Stimulated activated naive CD8-positive, alpha-beta T cell treated with anti-CD3 and anti-CD28 coated beads, Interleukin-15, amount 100 ng/mL, for 72 hours (primary cell): ENCODE data around the gene LRTM2.

Source experiments
- ATAC-seq: fragments of 150-1000 bp; cut with Tn5 transposase; 2 replicates; pipeline ENCODE4 v1.10.0; 2021; ENCODE audit warnings: mild to moderate bottlenecking, moderate library complexity
- DNase-seq, 2 donors: peaks; one replicate each; pipeline ENCODE4 v3.0.0; 2021 to 2022
- H3K27ac Mint-ChIP-seq, 2 donors: one replicate each; pipeline ENCODE4 v1.8.0; 2022; ENCODE audit warnings: mild to moderate bottlenecking in 2 of 2, mixed read lengths in 2 of 2, moderate library complexity in 2 of 2
- H3K27me3 Mint-ChIP-seq: one replicate; pipeline ENCODE4 v1.8.0; 2022; ENCODE audit warnings: mixed read lengths
- H3K4me1 Mint-ChIP-seq: one replicate; pipeline ENCODE4 v1.8.0; 2022; ENCODE audit warnings: mild to moderate bottlenecking, mixed read lengths
- H3K4me3 Mint-ChIP-seq, 2 donors: one replicate each; pipeline ENCODE4 v1.8.0; 2022; ENCODE audit warnings: mild to moderate bottlenecking in 2 of 2, mixed read lengths in 2 of 2, moderate library complexity in 1 of 2
- H3K9me3 Mint-ChIP-seq, 2 donors: one replicate each; pipeline ENCODE4 v1.8.0; 2022; ENCODE audit warnings: mixed read lengths in 2 of 2

LRTM2 gene

GRCh38 chr12:1870998-1871917, 50.9 kb downstream of the LRTM2 start:
- Mint-ChIP-seq H3K4me3 (no peak overlapping the region), H3K27me3 (no peaks in the 10 kb centered on the region), H3K9me3 (peaks cover 11 to 13% of the 10 kb centered on the region in 2 donors), H3K4me1 (no peaks in the 10 kb centered on the region), H3K27ac (no peak overlapping the region)
- DNase-seq (no peak), ATAC-seq (no peak)

DNA sequence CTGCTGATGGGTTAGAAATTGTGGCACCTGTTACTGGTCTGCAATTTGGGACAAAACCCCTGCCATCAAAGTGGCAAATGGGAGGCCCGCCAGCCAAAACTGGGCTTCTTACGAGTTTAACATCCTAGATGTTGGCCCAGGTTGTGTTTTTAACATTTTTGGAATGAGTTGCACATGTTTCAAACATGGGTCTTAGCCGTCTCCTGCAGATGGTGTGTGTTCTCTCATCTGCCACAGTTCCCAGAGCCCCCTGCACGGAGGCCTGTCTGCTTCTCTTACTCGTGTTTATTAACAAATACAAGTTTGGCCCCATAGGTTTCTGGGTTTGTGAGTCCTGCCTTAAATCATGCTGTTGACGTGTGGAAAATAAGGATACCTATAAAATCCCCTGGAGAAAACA, 51.6 kb downstream of the LRTM2 start:
- no peak for ATAC-seq
- Mint-ChIP-seq H3K4me1 (no peaks in the 10 kb centered on the region), H3K27me3 (no peaks in the 10 kb centered on the region), H3K9me3 (peaks cover 11 to 13% of the 10 kb centered on the region in 2 donors), H3K27ac (no peak overlapping the region), H3K4me3 (no peak overlapping the region)
- no peak for DNase-seq

- peaks cover 11 to 13% of the 10 kb centered on the region in 2 donors for H3K9me3 Mint-ChIP-seq
- no peaks in the 10 kb centered on the region for H3K4me1 Mint-ChIP-seq
- DNase-seq = no peak
- ATAC-seq = no peak
- no peaks in the 10 kb centered on the region for H3K27me3 Mint-ChIP-seq
- no peak overlapping the region for H3K4me3 Mint-ChIP-seq
- H3K27ac Mint-ChIP-seq = no peak overlapping the region
Measured at GRCh38 chr12:1872448-1872847, 52.1 kb downstream of the LRTM2 start.

GRCh38 chr12:1873531-1874510, 53.5 kb downstream of the LRTM2 start:
- DNase-seq (no peak), ATAC-seq (no peak)
- no peak overlapping the region for H3K27ac Mint-ChIP-seq
- H3K4me1 Mint-ChIP-seq = no peaks in the 10 kb centered on the region
- H3K4me3 Mint-ChIP-seq = no peak overlapping the region
- H3K9me3 Mint-ChIP-seq = peaks cover 11 to 13% of the 10 kb centered on the region in 2 donors
- H3K27me3 Mint-ChIP-seq = no peaks in the 10 kb centered on the region

GRCh38 chr12:1875608-1876007, 55.2 kb downstream of the LRTM2 start:
- DNase-seq (no peak), ATAC-seq (no peak)
- Mint-ChIP-seq H3K27me3 (no peaks in the 10 kb centered on the region), H3K9me3 (peaks cover 6 to 11% of the 10 kb centered on the region in 2 donors), H3K4me3 (no peak overlapping the region), H3K27ac (no peak overlapping the region), H3K4me1 (no peaks in the 10 kb centered on the region)

- no peak for ATAC-seq
- Mint-ChIP-seq H3K4me1 (no peaks in the 10 kb centered on the region), H3K27me3 (no peaks in the 10 kb centered on the region), H3K27ac (no peak overlapping the region), H3K9me3 (peaks cover 5 to 6% of the 10 kb centered on the region in 2 donors), H3K4me3 (no peak overlapping the region)
- no peak for DNase-seq
Measured at GRCh38 chr12:1876086-1876485, 55.7 kb downstream of the LRTM2 start.

GRCh38 chr12:1877169-1877878, 57.0 kb downstream of the LRTM2 start:
- Mint-ChIP-seq H3K4me1 (no peaks in the 10 kb centered on the region), H3K4me3 (no peak overlapping the region), H3K9me3 (no peaks in the 10 kb centered on the region), H3K27ac (no peak overlapping the region), H3K27me3 (no peaks in the 10 kb centered on the region)
- DNase-seq = no peak
- no peak for ATAC-seq

GRCh38 chr12:1878214-1878613, 57.8 kb downstream of the LRTM2 start:
- ATAC-seq (no peak), DNase-seq (no peak)
- H3K4me3 Mint-ChIP-seq = no peak overlapping the region
- H3K27me3 Mint-ChIP-seq = no peaks in the 10 kb centered on the region
- H3K9me3 Mint-ChIP-seq = no peaks in the 10 kb centered on the region
- H3K27ac Mint-ChIP-seq = no peak overlapping the region
- no peaks in the 10 kb centered on the region for H3K4me1 Mint-ChIP-seq

DNA sequence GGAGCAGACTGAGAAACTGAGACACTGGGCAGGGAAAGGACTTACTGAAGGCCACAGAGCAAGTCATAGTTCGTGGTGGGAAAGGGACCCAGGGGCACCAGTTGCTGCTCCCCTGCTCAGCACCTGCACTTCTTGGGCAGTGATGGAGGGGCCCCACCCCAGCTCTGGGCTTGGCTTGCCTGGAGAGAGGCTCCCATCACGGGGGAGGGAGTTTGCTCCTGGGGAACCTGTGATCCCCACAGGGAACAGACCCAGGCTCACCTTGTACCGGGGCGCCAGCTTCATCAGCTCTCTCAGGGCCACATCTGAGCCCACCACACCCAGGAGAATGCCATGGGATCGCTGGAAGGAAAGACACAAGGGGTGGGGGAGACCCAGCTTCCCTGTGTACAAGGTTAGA, 58.3 kb downstream of the LRTM2 start:
- Mint-ChIP-seq H3K4me3 (no peak overlapping the region), H3K27me3 (no peaks in the 10 kb centered on the region), H3K9me3 (no peaks in the 10 kb centered on the region), H3K27ac (no peak overlapping the region), H3K4me1 (no peaks in the 10 kb centered on the region)
- ATAC-seq (no peak), DNase-seq (no peak)

GRCh38 chr12:1879633-1880032, 59.3 kb downstream of the LRTM2 start:
- DNase-seq = no peak
- no peak for ATAC-seq
- H3K27me3 Mint-ChIP-seq = no peaks in the 10 kb centered on the region
- H3K4me3 Mint-ChIP-seq = no peak overlapping the region
- H3K4me1 Mint-ChIP-seq = no peaks in the 10 kb centered on the region
- no peaks in the 10 kb centered on the region for H3K9me3 Mint-ChIP-seq
- no peak overlapping the region for H3K27ac Mint-ChIP-seq

GRCh38 chr12:1880153-1880845, 59.9 kb downstream of the LRTM2 start:
- DNase-seq = no peak
- Mint-ChIP-seq H3K4me1 (no peaks in the 10 kb centered on the region), H3K9me3 (no peaks in the 10 kb centered on the region), H3K27ac (no peak overlapping the region), H3K4me3 (no peak overlapping the region), H3K27me3 (no peaks in the 10 kb centered on the region)
- no peak for ATAC-seq

DNA sequence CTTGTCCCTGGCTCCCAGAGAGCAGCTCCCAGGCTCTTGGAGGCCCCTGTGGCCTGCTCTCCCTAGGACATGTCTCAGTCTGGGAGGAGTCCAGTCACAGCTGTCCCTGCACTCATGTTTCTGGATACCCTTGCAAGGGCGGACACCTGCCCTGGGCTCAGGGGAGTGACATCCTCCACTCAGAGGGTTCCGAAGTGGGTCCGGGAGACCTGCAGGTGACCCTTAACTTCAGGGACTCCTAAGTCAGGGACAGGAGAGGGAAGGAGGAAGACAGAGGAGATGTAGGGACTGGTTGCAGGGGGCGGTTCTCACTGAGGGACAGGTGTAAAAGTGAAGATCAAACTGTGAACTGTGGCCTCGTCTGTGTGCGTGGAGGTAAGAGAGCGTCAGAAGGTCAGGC, 60.5 kb downstream of the LRTM2 start:
- H3K9me3 Mint-ChIP-seq = no peaks in the 10 kb centered on the region
- H3K27ac Mint-ChIP-seq = no peak overlapping the region
- no peaks in the 10 kb centered on the region for H3K4me1 Mint-ChIP-seq
- ATAC-seq (no peak), DNase-seq (no peak)
- H3K27me3 Mint-ChIP-seq = no peaks in the 10 kb centered on the region
- no peak overlapping the region for H3K4me3 Mint-ChIP-seq

GRCh38 chr12:1881301-1881700, 60.9 kb downstream of the LRTM2 start:
- Mint-ChIP-seq H3K9me3 (no peaks in the 10 kb centered on the region), H3K4me3 (no peak overlapping the region), H3K27me3 (peaks cover 2% of the 10 kb centered on the region), H3K27ac (no peak overlapping the region), H3K4me1 (no peaks in the 10 kb centered on the region)
- DNase-seq (no peak), ATAC-seq (no peak)

- Mint-ChIP-seq H3K4me1 (no peaks in the 10 kb centered on the region), H3K4me3 (no peak overlapping the region)
- no peak for DNase-seq
Measured at GRCh38 chr12:1881936-1882335, 61.6 kb downstream of the LRTM2 start.

DNA sequence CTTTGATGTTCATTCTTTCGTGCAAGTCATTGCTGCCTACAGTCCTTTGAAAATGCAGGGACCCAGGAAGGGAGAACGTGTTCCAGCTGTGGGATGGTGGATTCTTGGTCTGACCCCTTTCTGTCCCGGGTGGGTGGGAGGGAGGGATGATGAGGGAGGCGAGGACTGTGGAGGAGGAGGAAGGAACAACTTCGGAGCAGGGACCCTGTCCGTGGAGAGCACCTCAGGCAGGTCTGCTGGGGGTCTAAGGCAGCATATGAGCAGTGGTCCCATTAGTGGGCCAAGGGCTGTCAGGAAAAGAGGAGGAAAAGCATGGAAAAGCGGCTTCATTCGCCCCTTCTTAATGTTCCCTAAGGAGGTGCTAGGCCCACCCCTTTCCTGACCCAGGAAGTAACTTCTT, 62.0 kb downstream of the LRTM2 start:
- peak overlapping the region in 1 of 2 donors; percentile 40 for H3K27ac Mint-ChIP-seq
- ATAC-seq = no peak
- no peak overlapping the region for H3K4me3 Mint-ChIP-seq
- no peak for DNase-seq
- H3K4me1 Mint-ChIP-seq = no peaks in the 10 kb centered on the region
- peaks cover 13% of the 10 kb centered on the region for H3K27me3 Mint-ChIP-seq
- no peaks in the 10 kb centered on the region for H3K9me3 Mint-ChIP-seq

More at GRCh38 chr12:1881936-1882335, 61.6 kb downstream of the LRTM2 start:
- H3K9me3 Mint-ChIP-seq = no peaks in the 10 kb centered on the region
- peaks cover 9% of the 10 kb centered on the region for H3K27me3 Mint-ChIP-seq
- H3K27ac Mint-ChIP-seq = peak overlapping the region in 1 of 2 donors; percentile 40
- ATAC-seq = no peak
